Stimulated activated CD8-positive, alpha-beta memory T cell treated with anti-CD3 and anti-CD28 coated beads, Interleukin-2, amount 100 ng/mL, for 1 hour (primary cell): ENCODE measurements around the gene CALD1.

Source experiments
- DNase-seq, 2 donors: peaks; one replicate each; pipeline ENCODE4 v3.0.0-alpha.2; 2020; ENCODE audit warnings: low read depth in 2 of 2

Gene CALD1

DNA sequence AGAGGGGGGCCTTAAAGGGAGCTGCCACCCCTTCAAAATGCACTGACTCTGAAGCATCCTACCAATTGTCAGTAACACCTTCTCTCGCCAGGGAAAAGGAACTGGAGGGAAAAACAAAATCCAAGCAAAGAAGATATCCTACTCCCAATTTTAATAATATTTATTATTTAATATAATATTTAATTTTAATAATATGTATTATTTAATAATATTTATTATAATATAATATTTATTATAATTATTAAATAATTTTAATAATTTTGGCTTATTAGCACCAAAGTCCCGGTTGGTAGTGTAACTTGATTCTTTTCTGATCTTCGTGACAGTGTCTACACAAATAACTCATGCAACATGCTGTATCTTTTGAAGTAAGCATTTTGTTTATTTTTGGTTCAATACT is 148.3 kb downstream of the CALD1 start:
- no peak for DNase-seq

DNA sequence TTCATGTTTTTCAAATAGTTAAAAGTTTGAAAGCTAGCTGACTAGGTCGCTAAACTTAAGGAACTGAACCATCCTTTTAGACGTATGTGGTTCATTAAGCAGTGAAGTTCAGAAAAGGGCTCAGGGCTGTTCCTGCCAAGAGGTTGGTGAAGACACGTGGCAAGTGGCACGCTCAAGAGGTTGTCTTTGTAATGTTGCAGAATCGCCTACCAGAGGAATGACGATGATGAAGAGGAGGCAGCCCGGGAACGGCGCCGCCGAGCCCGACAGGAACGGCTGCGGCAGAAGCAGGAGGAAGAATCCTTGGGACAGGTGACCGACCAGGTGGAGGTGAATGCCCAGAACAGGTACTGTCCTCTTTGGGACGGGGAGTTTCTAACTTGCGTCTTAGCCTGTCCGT is 149.1 kb downstream of the CALD1 start:
- DNase-seq, result no peak

DNA sequence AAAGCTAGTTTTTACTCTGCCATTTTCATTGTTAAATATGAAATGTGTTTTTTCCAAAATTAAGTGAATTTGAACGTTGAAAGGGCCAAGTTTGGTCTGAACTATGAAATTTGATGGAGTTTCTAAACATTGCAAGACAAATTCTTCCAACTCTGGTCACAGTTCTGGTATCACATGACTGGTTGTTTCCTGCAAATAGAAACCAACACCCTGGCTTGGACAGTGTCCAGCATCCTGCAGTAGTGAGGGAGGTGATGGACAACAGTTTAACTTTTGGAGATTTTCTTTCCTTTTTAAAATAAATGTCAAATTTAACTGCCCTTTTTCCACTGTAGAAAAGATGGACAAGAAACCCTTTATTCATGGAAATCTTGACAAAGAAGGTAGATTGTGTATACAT is 152.1 kb downstream of the CALD1 start:
- DNase-seq, result no peak

DNA sequence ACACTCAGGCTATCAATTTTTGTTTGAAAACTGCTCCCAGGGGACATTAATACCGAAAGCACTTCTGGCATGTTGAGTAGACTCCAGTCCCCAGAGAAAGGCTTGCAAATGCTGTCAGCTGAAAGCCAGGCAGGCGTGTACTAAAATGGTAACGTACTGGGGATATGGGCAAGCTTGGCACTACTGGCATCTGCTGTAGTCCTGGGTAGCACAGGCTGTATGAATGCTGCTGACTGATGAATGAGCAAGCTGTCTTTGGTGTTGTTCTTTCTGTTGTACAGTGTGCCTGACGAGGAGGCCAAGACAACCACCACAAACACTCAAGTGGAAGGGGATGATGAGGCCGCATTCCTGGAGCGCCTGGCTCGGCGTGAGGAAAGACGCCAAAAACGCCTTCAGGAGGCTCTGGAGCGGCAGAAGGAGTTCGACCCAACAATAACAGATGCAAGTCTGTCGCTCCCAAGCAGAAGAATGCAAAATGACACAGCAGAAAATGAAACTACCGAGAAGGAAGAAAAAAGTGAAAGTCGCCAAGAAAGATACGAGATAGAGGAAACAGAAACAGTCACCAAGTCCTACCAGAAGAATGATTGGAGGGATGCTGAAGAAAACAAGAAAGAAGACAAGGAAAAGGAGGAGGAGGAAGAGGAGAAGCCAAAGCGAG is 153.4 kb downstream of the CALD1 start:
- no peak for DNase-seq

DNA sequence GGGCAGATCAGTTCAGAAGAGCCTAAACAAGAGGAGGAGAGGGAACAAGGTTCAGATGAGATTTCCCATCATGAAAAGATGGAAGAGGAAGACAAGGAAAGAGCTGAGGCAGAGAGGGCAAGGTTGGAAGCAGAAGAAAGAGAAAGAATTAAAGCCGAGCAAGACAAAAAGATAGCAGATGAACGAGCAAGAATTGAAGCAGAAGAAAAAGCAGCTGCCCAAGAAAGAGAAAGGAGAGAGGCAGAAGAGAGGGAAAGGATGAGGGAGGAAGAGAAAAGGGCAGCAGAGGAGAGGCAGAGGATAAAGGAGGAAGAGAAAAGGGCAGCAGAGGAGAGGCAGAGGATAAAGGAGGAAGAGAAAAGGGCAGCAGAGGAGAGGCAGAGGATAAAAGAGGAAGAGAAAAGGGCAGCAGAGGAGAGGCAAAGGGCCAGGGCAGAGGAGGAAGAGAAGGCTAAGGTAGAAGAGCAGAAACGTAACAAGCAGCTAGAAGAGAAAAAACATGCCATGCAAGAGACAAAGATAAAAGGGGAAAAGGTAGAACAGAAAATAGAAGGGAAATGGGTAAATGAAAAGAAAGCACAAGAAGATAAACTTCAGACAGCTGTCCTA is 154.1 kb downstream of the CALD1 start:
- no peak for DNase-seq

DNA sequence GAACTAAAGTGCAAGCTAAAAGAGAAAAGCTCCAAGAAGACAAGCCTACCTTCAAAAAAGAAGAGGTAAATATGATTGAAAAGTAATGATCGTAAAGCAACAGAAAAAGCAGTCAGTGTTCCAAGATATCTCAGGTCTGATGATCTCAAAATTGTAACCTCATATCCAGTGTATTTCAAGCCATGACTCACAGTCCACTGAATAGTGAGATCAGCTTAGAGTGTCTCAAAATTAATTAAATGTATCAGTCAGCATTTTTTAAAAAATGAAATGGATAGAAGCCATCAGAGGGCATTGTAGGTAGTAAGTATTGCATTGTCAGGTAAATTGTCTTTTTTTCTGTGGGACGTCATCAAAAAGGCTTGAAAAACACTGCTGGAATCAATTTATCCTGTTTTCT is 156.3 kb downstream of the CALD1 start:
- DNase-seq, result no peak

DNA sequence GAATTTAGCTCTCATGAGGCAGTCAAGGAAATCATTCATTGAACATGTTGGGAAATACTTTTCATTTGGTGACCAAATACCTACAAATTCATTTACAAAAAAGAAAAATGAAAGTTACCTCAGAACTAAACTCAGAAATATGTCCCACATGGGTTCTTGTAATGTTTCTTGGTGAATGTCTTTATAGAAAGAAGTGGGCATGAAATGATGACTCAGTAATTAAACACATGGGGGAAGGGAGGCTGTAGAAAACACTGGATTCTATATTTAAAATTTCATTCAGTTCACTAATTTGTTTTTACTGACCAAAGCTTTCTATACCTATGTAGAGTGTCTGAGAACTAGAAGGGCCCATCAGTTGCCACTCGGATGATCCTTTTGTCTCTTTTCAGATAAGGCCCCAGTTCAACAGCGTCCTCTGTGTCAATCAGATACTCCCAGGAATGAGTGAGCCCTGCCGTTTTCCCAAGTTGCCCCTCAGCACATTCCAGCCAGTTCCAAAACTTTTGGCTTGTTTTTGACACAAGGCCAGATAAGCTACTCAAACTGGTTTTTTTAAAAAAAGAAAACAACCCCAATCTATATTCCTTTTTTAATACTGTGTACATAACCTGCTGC is 157.6 kb downstream of the CALD1 start:
- no peak for DNase-seq

DNA sequence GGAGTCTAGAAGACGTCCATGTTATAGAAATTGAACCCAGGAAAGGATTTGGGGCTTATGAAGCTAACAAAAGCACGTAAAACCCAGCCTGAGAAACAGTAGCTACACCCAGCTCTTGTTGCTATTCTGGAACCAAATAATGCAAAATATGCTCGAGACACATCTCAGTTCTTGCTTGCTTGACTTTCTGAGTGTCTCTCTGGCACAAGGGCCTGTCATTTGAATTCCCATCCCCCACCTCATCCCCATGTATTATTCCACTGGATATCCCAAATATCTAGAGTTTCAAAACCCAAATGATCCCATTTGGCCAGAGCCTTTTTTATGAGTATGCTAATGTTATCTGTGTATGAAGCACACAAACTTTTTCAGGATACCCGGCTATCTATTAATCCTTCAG is 158.7 kb downstream of the CALD1 start:
- no peak for DNase-seq

DNA sequence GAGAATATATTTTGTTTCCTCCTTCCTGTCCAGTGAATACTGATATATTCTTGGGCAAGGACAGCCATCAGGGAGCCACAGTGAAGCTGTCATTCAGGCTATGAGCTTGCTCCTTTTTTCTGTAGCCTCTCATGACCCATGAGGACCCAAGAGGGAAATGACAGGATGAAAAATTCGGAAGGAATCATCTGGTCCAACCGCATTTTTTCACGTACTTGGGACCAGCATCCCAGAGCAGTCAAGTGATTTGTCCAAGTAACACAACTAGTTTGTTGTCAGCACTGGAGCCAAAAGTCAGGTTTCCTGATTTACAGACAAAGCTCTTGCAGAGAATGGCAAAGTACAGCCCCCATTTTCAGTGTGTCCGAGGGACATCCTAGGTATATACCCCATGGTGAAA is 159.7 kb downstream of the CALD1 start:
- no peak for DNase-seq

DNA sequence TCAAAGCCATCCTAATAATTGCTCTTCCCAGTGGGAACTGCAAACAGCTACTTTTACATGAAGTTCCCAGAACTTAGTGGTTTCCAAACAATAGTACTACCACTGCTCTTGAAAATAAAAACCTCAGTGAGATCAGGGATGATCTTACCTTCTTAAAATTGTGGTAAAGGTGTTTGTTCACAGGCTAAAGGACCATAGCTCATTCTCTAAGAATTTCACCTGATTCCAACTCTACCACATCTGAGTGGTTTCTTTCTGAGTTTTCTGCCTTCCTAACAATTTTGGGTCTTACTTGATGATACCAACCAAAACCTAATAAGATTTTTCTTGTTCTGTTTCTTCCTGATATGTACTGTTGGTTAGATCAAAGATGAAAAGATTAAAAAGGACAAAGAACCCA is 161.3 kb downstream of the CALD1 start:
- DNase-seq, result no peak

DNA sequence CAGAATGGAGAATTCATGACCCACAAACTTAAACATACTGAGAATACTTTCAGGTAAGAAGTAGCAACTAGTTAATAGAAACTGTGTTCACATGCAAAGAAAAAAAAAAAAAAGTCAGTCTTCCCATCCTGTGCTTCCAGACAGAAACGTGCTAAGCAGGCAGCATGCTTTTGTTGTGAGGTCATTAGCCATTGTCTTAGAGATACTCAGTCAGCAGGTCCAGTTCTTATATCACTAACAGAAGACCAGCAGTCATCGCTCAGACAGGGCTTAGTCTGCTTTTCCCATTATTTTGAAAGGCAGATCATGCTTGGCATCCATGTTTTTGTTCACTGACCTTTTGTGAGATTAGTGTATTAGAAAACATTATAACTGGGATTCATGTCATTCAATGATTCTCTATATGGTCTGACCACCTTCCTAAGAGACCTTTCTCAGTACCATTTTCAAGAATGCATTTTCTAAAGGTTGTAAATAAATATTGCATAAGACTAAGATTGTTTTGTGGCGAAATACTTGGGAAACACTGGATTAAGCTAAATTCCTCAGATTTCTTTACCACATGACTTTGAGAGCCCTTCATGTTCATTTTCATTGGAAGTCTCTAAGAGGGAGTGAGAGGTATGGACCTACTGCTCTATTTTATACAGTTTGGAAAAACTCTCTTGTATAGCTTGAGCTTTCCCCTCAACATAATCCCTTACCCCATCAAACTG is 161.9 kb downstream of the CALD1 start:
- no peak for DNase-seq

DNA sequence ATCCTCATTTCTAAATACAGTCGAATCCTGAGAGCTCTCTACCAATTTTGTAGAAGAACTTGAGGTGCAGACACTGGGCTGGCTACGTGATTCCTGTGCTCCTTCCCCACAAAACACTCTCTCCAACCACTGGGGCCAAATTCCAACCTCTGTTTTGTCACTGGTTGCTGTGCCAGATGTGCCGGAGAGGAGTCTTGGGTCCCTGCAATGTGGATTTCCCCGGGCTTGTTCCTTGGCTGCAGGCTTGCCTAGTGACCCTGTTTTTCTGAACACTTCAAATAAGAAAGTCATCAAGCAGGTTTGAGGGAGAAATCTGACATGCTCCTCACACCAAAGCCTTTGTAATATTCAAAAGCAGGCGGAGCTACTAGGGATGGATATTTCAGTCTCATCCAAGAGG is 162.5 kb downstream of the CALD1 start:
- no peak for DNase-seq

DNA sequence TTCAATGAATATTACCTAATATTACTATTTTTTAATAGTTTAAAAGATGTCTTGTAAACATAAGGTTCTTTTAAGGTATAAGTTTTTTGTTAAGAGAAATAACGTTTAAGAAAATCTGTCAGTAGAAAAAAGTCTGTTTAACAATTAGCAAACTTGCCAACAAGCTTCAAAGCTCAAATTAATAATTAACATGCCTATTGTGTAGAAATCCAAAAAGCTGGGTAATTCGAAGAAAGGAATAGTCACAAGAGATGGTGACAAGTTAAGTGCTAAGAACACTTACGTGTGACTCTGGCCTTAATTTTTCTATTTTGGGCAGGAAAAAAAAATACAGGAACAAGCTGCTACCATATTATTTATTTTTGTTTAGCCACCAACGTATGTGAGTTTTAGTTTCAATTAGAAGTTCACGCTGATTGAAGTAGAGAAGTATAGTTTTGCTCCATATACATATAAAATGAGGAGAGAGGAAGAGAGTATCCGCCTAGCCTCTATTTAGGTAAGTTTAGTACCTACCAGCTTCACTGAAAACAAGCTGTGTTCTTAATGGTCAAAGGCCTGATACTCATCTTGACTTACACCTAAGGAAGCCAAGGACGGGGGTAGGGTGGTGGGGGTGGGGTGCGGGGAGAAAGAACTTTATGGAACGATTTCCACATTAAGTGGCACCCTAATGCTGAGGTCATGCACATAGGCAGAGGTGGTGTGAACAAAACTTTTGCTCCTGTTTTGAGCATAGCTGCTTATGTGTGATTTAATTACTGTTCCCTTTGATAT is 163.4 kb downstream of the CALD1 start:
- no peak for DNase-seq

DNA sequence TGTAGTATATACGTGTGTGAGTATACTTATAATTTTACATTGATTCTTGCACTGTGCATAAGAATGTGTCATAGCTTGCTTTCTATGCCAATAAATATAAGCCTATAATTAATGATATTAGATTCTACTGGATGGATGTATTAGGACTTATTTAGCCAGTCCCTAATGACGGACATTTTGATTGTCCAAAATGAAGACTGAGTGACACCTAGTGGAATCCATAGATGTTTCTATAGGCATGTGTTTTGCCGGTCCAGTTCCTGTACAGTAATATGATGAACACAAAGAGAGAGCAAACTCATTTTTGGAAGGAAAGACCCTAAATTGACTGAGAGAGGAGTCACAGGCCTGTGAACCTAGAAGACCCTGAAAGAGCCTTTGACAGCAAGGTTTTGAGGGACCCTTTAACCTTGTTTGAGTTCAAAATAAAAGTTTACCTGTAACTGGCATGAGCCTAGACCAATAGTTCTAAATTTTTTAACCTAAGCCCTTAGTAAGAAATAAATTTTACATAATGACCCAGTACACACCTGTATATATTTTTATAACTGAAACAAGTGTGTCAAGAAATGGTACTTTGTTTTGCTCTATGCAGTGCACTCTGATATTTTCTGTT is 164.5 kb downstream of the CALD1 start:
- no peak for DNase-seq

DNA sequence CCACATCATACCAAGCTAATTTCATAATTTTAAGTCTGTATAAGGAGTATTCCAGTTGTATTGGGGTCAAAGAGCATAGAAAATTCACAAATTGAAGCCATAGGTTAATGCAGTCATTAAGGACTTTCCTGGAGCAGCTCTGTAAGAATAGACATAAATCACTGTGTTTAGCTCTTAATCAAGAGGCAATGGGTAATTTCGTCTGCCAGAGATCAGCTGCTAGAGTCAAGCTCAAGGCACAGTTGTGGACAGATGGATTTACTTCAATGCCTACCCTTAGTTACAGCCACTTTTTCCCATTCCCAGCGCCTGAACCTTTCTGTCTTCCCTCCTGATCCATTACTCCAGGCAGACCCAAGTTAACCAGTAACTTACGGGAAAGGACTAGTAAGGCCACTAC is 166.3 kb downstream of the CALD1 start:
- DNase-seq, result no peak

DNA sequence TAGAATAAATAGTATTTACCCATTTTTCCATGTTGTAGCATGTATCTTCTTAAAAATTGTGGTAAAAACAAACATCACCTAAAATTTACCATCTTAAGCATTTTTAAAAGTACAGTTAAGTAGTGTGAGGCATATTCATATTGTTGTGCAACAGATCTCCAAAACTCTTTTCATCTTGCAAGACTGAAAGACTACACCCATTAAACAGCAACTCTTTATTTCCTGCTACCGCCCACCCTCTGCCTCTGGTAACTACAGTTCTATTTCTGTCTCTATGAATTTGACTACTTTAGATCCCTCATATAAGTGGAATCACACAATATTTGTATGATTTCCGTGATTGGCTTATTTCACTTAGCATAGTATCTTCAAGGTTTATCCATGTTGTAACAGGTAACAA is 166.8 kb downstream of the CALD1 start:
- DNase-seq, result no peak

DNA sequence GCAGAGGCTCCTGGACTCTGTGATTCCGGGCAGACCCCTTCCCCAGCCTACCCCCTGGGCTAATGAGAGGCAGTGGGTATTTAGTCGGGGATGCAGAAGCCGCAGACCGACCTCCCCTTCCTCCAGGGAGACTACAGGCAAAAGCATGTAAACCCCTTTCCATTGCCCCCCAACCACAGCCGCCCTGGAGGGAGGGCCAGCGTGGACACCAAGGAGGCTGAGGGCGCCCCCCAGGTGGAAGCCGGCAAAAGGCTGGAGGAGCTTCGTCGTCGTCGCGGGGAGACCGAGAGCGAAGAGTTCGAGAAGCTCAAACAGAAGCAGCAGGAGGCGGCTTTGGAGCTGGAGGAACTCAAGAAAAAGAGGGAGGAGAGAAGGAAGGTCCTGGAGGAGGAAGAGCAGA is 167.9 kb downstream of the CALD1 start:
- DNase-seq, result no peak

DNA sequence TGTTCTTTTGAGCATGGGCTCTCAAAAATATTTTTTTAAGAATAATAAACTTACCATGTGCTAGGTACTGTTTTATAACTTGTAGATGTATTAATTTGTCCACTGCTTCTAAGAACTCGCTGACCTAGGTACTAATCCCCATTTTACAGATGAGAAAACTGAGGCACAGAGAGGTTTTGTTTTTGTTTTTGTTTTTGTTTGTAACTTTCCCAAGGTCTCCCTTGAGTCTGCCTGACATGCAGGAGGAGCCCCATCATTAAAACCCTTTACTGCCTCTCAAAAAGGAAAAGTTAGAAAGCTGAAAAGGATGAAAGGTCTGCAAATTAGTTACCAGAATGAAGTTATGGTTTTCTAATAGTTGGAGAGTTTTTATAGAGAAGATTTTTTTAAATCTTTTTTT is 168.4 kb downstream of the CALD1 start:
- no peak for DNase-seq

DNA sequence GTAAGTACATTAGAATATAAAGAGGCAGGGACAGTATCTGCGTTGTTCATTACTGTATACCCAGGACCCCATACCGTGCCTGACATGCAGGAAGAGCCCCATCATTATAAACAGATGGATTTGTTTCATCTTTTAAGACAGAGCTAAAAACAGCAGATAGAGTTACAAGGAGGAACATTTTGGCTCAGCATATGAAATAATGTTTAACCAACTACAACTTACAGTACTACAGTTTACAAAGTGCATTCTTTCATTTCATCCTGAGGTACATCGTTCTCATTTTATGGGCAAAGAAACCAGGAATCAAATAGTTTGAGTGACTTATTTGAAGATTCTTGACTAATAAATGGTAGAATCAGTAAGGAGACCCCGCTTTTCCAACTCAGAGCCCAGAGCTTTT is 168.8 kb downstream of the CALD1 start:
- DNase-seq, result no peak

DNA sequence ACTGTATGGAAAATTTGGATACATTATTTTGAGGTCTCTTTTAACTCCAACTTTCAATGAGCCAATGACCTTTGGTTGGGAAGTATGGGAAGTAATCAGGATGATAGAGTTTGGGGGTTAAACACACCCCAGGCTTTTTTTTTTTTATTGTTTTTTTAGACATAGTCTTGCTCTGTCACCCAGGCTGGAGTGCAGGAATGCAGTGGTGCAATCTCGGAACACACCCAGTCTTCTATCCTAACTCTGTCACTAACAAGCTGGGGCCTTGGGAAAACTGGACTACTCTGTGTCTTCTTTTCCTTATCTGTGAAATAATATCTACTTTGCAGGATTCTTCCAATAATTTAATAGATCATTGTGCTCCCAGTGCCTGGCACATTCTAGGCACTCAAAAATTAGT is 169.3 kb downstream of the CALD1 start:
- no peak for DNase-seq

DNA sequence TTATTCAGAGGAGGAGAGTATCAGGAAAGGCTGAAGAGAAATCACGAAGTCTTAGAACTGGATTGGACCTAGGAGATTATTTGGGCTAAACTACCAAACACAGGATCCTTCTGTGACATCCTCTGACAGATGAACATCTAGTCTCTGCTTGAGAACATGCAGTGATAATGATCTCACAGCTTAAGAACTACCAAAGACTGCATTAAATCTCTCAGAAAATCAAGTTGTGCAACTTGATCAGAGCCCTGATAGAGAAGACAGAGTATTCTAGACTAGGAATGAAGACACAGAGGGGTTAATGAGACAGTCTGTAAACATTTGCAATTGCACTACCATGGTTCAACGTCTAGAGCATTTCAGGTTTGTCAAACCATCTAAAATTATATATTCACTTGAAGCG is 169.7 kb downstream of the CALD1 start:
- no peak for DNase-seq
